Hepatocyte (in vitro differentiated cells): ENCODE measurements around the gene CALML5. TPM values are rescaled to one million over a fixed set of nuclear protein-coding genes. Genes with fewer than 3 reads are reported as not detected.

Source experiments
- DNase-seq: peaks from one replicate; pipeline ENCODE4 v3.0.0-alpha.2; 2016; ENCODE audit warnings: low spot score
- H2AFZ ChIP-seq: fragments of 200-600 bp; sonication (generic); 2 replicates; pipeline ENCODE4 v1.6.0; 2016; ENCODE audit warnings: antibody characterized with exemption, mild to moderate bottlenecking
- H3K27ac ChIP-seq: fragments of 200-600 bp; sonication (generic); 2 replicates; pipeline ENCODE4 v1.5.1; 2016; ENCODE audit warnings: mild to moderate bottlenecking
- H3K27me3 ChIP-seq: fragments of 200-600 bp; sonication (generic); 2 replicates; pipeline ENCODE4 v1.6.1; 2016
- H3K36me3 ChIP-seq: fragments of 200-600 bp; sonication (generic); replicated peaks from 2 replicates; pipeline ENCODE4 v1.5.1; 2016; ENCODE audit warnings: low read depth; ENCODE audit not compliant: insufficient read depth
- H3K4me1 ChIP-seq: fragments of 200-600 bp; sonication (generic); 2 replicates; pipeline ENCODE4 v1.5.1; 2016; ENCODE audit warnings: mild to moderate bottlenecking, moderate library complexity; ENCODE audit not compliant: insufficient read depth
- H3K4me2 ChIP-seq: fragments of 200-600 bp; sonication (generic); 2 replicates; pipeline ENCODE4 v1.6.0; 2016
- H3K4me3 ChIP-seq: fragments of 200-600 bp; sonication (generic); 2 replicates; pipeline ENCODE4 v1.5.1; 2016; ENCODE audit warnings: mild to moderate bottlenecking
- H3K79me2 ChIP-seq: fragments of 200-600 bp; sonication (generic); 2 replicates; pipeline ENCODE4 v1.6.0; 2017; ENCODE audit warnings: mild to moderate bottlenecking
- H3K9me2 ChIP-seq: fragments of 200-600 bp; sonication (generic); replicated peaks from 2 replicates; pipeline ENCODE4 v1.6.0; 2017; ENCODE audit warnings: mild to moderate bottlenecking; ENCODE audit not compliant: insufficient read depth
- H3K9me3 ChIP-seq: fragments of 200-600 bp; sonication (generic); 2 replicates; pipeline ENCODE4 v1.5.1; 2016; ENCODE audit warnings: low read depth, mild to moderate bottlenecking
- H4K20me1 ChIP-seq: fragments of 200-600 bp; sonication (generic); 2 replicates; pipeline ENCODE4 v1.6.0; 2016; ENCODE audit warnings: mild to moderate bottlenecking; ENCODE audit not compliant: insufficient read depth, poor library complexity, severe bottlenecking
- CTCF ChIP-seq: fragments of 200-600 bp; sonication (generic); IDR thresholded peaks from 2 replicates; pipeline ENCODE4 v1.5.1; 2016; ENCODE audit warnings: antibody characterized with exemption, mild to moderate bottlenecking; ENCODE audit not compliant: poor library complexity
- EZH2 ChIP-seq: fragments of 200-600 bp; sonication (generic); IDR thresholded peaks from 2 replicates; pipeline ENCODE4 v1.6.1; 2016; ENCODE audit warnings: antibody characterized with exemption, mild to moderate bottlenecking, borderline replicate concordance
- EZH2phosphoT487 ChIP-seq: fragments of 200-600 bp; sonication (generic); IDR thresholded peaks from one replicate; pipeline ENCODE4 v1.6.1; 2018; ENCODE audit warnings: antibody characterized with exemption, mild to moderate bottlenecking, low read depth, moderate library complexity; ENCODE audit not compliant: unreplicated experiment, severe bottlenecking
- WGBS: methylation state at CpG from one replicate; pipeline ENCODE4 v1.1.6; 2016; ENCODE audit warnings: low lambda C conversion rate; ENCODE audit errors: missing lambda C conversion rate; 5-methylcytosine and 5-hydroxymethylcytosine counted together
- polyA plus RNA-seq: library from polyadenylated mRNA; unstranded; fragments of >200 nt; fragmentation: Nextera tagmentation; extraction: Ambion mirVana; gene quantifications from 2 replicates; pipeline ENCODE4 v1.2.1, GENCODE V29; 2016
- total RNA-seq: library from RNA; depleted of rRNA; stranded (reverse); fragments of >200 nt; gene quantifications from 2 replicates; pipeline ENCODE4 v1.2.3, GENCODE V29; 2014

Gene CALML5
- total and polyA plus RNA-seq, 2 experiments from 2014 or later: not detected

GRCh38 chr10:5524641-5525560 is 25.5 kb upstream of the CALML5 start, which contains the start of gene CALML3:
CALML3 (plus strand) TSS chr10:5524961; CDS start chr10:5525086, 125 bp downstream.
- H3K4me1 ChIP-seq: no peaks in the 10 kb centered on the region
- no peak within 1 kb of the TSS for H3K4me2 ChIP-seq
- no peaks in the 10 kb centered on the region for H3K9me2 ChIP-seq
- no peaks in the 10 kb centered on the region for H3K36me3 ChIP-seq
- 96% methylated on average over 63 of the region's 64 CpGs for WGBS
- no peaks in the 10 kb centered on the region for H3K27me3 ChIP-seq
- H3K9me3 ChIP-seq: no peaks in the 10 kb centered on the region
- H3K27ac ChIP-seq: no peak within 1 kb of the TSS
- no peak for TF ChIP-seq EZH2
- no peak for TF ChIP-seq EZH2phosphoT487
- no peak for TF ChIP-seq CTCF
- H3K79me2 ChIP-seq: no peaks in the 10 kb centered on the region
- no peak within 1 kb of the TSS for H3K4me3 ChIP-seq
- H2AFZ ChIP-seq: no peak within 1 kb of the TSS
- DNase-seq: no peak
- no peaks in the 10 kb centered on the region for H4K20me1 ChIP-seq

- Histone ChIP-seq H3K4me2 (no peak overlapping the region), H3K79me2 (no peaks in the 10 kb centered on the region), H3K27ac (no peak overlapping the region), H3K27me3 (no peaks in the 10 kb centered on the region), H3K36me3 (no peaks in the 10 kb centered on the region), H3K4me1 (no peaks in the 10 kb centered on the region), H3K9me2 (no peaks in the 10 kb centered on the region), H3K4me3 (no peak overlapping the region), H4K20me1 (no peaks in the 10 kb centered on the region), H3K9me3 (no peaks in the 10 kb centered on the region), H2AFZ (no peak overlapping the region)
- TF ChIP-seq EZH2phosphoT487 (no peak), EZH2 (no peak), CTCF (no peak)
- DNase-seq: no peak
- WGBS: 93% methylated on average over 11 of the region's 11 CpGs
Measured at GRCh38 chr10:5523796-5524574, 24.6 kb upstream of the CALML5 start.

- Histone ChIP-seq H3K36me3 (no peaks in the 10 kb centered on the region), H3K27ac (no peak overlapping the region), H3K4me1 (no peaks in the 10 kb centered on the region), H3K4me2 (no peak overlapping the region), H2AFZ (no peak overlapping the region), H3K9me3 (no peaks in the 10 kb centered on the region), H3K9me2 (no peaks in the 10 kb centered on the region), H3K4me3 (no peak overlapping the region), H3K79me2 (no peaks in the 10 kb centered on the region), H4K20me1 (no peaks in the 10 kb centered on the region), H3K27me3 (no peaks in the 10 kb centered on the region)
- no peak for TF ChIP-seq CTCF
- DNase-seq: no peak
- WGBS: 92% methylated on average over 7 of the region's 7 CpGs
Measured at GRCh38 chr10:5522913-5523560, 23.7 kb upstream of the CALML5 start.
